ENCODE measurements around the gene OSBPL2.

Gene OSBPL2

GRCh38 chr20:62326559-62326958 lies 88.2 kb downstream of the OSBPL2 start:
- Mint-ChIP-seq H3K36me3 (ENCODE audit: low read depth) (peaks cover 18% of the 10 kb centered on the region), H3K27ac (no peak overlapping the region), H3K4me3 (no peak overlapping the region), H3K9me3 (no peaks in the 10 kb centered on the region), H3K27me3 (ENCODE audit: low read depth) (no peaks in the 10 kb centered on the region), H3K4me1 (no peaks in the 10 kb centered on the region)
- no peak for TF ChIP-seq CTCF (IDR thresholded peaks at IDR 0.05; ENCODE audit: unreplicated experiment in 3 of 3)

- Mint-ChIP-seq H3K27ac (no peak overlapping the region), H3K4me1 (no peaks in the 10 kb centered on the region), H3K9me3 (no peaks in the 10 kb centered on the region), H3K4me3 (no peak overlapping the region), H3K36me3 (ENCODE audit: low read depth) (peaks cover 18% of the 10 kb centered on the region), H3K27me3 (ENCODE audit: low read depth) (no peaks in the 10 kb centered on the region)
- TF ChIP-seq CTCF (IDR thresholded peaks at IDR 0.05; ENCODE audit: unreplicated experiment in 3 of 3) = no peak
Observed at GRCh38 chr20:62326959-62327725, 88.8 kb downstream of the OSBPL2 start.

GRCh38 chr20:62327726-62328495 lies 89.6 kb downstream of the OSBPL2 start:
- Mint-ChIP-seq H3K27me3 (ENCODE audit: low read depth) (no peaks in the 10 kb centered on the region), H3K27ac (no peak overlapping the region), H3K9me3 (no peaks in the 10 kb centered on the region), H3K36me3 (ENCODE audit: low read depth) (peaks cover 18% of the 10 kb centered on the region), H3K4me3 (no peak overlapping the region), H3K4me1 (no peaks in the 10 kb centered on the region)
- no peak for TF ChIP-seq CTCF (IDR thresholded peaks at IDR 0.05; ENCODE audit: unreplicated experiment in 3 of 3)

GRCh38 chr20:62328684-62329388 lies 90.5 kb downstream of the OSBPL2 start:
- Mint-ChIP-seq H3K9me3 (no peaks in the 10 kb centered on the region), H3K4me1 (no peaks in the 10 kb centered on the region), H3K4me3 (no peak overlapping the region), H3K27me3 (ENCODE audit: low read depth) (no peaks in the 10 kb centered on the region), H3K36me3 (ENCODE audit: low read depth) (peaks cover 18% of the 10 kb centered on the region), H3K27ac (no peak overlapping the region)
- TF ChIP-seq CTCF (IDR thresholded peaks at IDR 0.05; ENCODE audit: unreplicated experiment in 3 of 3) = no peak

- no peak for TF ChIP-seq CTCF (IDR thresholded peaks at IDR 0.05; ENCODE audit: unreplicated experiment in 3 of 3)
- Mint-ChIP-seq H3K27me3 (ENCODE audit: low read depth) (no peaks in the 10 kb centered on the region), H3K9me3 (no peaks in the 10 kb centered on the region), H3K4me1 (no peaks in the 10 kb centered on the region), H3K4me3 (no peak overlapping the region), H3K36me3 (ENCODE audit: low read depth) (peaks cover 16% of the 10 kb centered on the region), H3K27ac (no peak overlapping the region)
Observed at GRCh38 chr20:62329389-62330377, 91.4 kb downstream of the OSBPL2 start.

Measured in nephron (organoid).